ES-I3 (cell line): ENCODE results near the gene ZNF668.

Experiments used
- H3K36me3 ChIP-seq: 2 replicates; pipeline ENCODE4 v1.6.1; 2013; ENCODE audit warnings: mild to moderate bottlenecking, low read length, control low read depth, moderate library complexity; ENCODE audit not compliant: insufficient read depth
- H3K4me1 ChIP-seq: 2 replicates; pipeline ENCODE4 v1.6.1; 2013; ENCODE audit warnings: mild to moderate bottlenecking, control low read depth, low read length; ENCODE audit not compliant: insufficient read depth
- H3K9ac ChIP-seq: 2 replicates; pipeline ENCODE4 v1.6.1; 2013; ENCODE audit warnings: low read depth, mild to moderate bottlenecking, low read length, moderate library complexity
- H3K9me3 ChIP-seq: 2 replicates; pipeline ENCODE4 v1.6.1; 2013; ENCODE audit warnings: mild to moderate bottlenecking, low read length, moderate library complexity; ENCODE audit not compliant: control insufficient read depth, insufficient read depth

Gene ZNF668

GRCh38 chr16:31088459-31089183 lies 14.6 kb upstream of the ZNF668 start, which contains the start of gene PRSS53:
PRSS53 (minus strand) TSS chr16:31088943; CDS start chr16:31088809, 134 bp downstream.
- H3K4me1 ChIP-seq: peaks cover 3% of the 10 kb centered on the region; the same call in 1 of the 2 replicates
- 0 out of 2 replicates have a peak, but pooled peaks cover 9% of the 10 kb centered on the region for H3K36me3 ChIP-seq
- no peak within 1 kb of the TSS for H3K9ac ChIP-seq
- no peaks in the 10 kb centered on the region for H3K9me3 ChIP-seq

- Histone ChIP-seq H3K9ac (no peak overlapping the region), H3K4me1 (peaks cover 3% of the 10 kb centered on the region; the same call in 1 of the 2 replicates), H3K36me3 (0 out of 2 replicates have a peak, but pooled peaks cover 9% of the 10 kb centered on the region), H3K9me3 (no peaks in the 10 kb centered on the region)
Measured at GRCh38 chr16:31087971-31088370, 13.9 kb upstream of the ZNF668 start.

GRCh38 chr16:31087481-31087880 lies 13.4 kb upstream of the ZNF668 start:
- Histone ChIP-seq H3K9me3 (no peaks in the 10 kb centered on the region), H3K4me1 (no peaks in the 10 kb centered on the region), H3K36me3 (0 out of 2 replicates have a peak, but pooled peaks cover 9% of the 10 kb centered on the region), H3K9ac (no peak overlapping the region)

- H3K36me3 ChIP-seq: 0 out of 2 replicates have a peak, but pooled peaks cover 9% of the 10 kb centered on the region
- no peak overlapping the region for H3K9ac ChIP-seq
- no peaks in the 10 kb centered on the region for H3K9me3 ChIP-seq
- no peaks in the 10 kb centered on the region for H3K4me1 ChIP-seq
Measured at GRCh38 chr16:31086629-31086906, 12.5 kb upstream of the ZNF668 start.

- H3K9me3 ChIP-seq: no peaks in the 10 kb centered on the region
- H3K9ac ChIP-seq: no peak overlapping the region
- no peaks in the 10 kb centered on the region for H3K4me1 ChIP-seq
- H3K36me3 ChIP-seq: 0 out of 2 replicates have a peak, but pooled peaks cover 9% of the 10 kb centered on the region
Measured at GRCh38 chr16:31085873-31086628, 12.0 kb upstream of the ZNF668 start.

- H3K9ac ChIP-seq: no peak overlapping the region
- H3K36me3 ChIP-seq: 0 out of 2 replicates have a peak, but pooled peaks cover 6% of the 10 kb centered on the region
- H3K9me3 ChIP-seq: no peaks in the 10 kb centered on the region
- no peaks in the 10 kb centered on the region for H3K4me1 ChIP-seq
Measured at GRCh38 chr16:31085411-31085810, 11.4 kb upstream of the ZNF668 start.

- peaks cover 4% of the 10 kb centered on the region; the same call in 1 of the 2 replicates for H3K36me3 ChIP-seq
- no peaks in the 10 kb centered on the region for H3K4me1 ChIP-seq
- no peak overlapping the region for H3K9ac ChIP-seq
- no peaks in the 10 kb centered on the region for H3K9me3 ChIP-seq
Measured at GRCh38 chr16:31084584-31085302, 10.7 kb upstream of the ZNF668 start.

- H3K36me3 ChIP-seq: peaks cover 4% of the 10 kb centered on the region; the same call in 1 of the 2 replicates
- H3K9me3 ChIP-seq: no peaks in the 10 kb centered on the region
- no peak overlapping the region for H3K9ac ChIP-seq
- no peaks in the 10 kb centered on the region for H3K4me1 ChIP-seq
Measured at GRCh38 chr16:31083981-31084380, 9.9 kb upstream of the ZNF668 start.

GRCh38 chr16:31083556-31083955 lies 9.5 kb upstream of the ZNF668 start:
- Histone ChIP-seq H3K9me3 (no peaks in the 10 kb centered on the region), H3K36me3 (peaks cover 4% of the 10 kb centered on the region; the same call in 1 of the 2 replicates), H3K4me1 (no peaks in the 10 kb centered on the region), H3K9ac (no peak overlapping the region)

GRCh38 chr16:31083081-31083480 lies 9.0 kb upstream of the ZNF668 start:
- H3K9ac ChIP-seq: no peak overlapping the region
- H3K36me3 ChIP-seq: peaks cover 4% of the 10 kb centered on the region; the same call in 1 of the 2 replicates

GRCh38 chr16:31082368-31083045 lies 8.5 kb upstream of the ZNF668 start:
- peaks cover 4% of the 10 kb centered on the region; the same call in 1 of the 2 replicates for H3K36me3 ChIP-seq
- no peaks in the 10 kb centered on the region for H3K4me1 ChIP-seq
- H3K9ac ChIP-seq: no peak overlapping the region
- no peaks in the 10 kb centered on the region for H3K9me3 ChIP-seq

More at GRCh38 chr16:31083081-31083480, 9.0 kb upstream of the ZNF668 start:
- Histone ChIP-seq H3K4me1 (no peaks in the 10 kb centered on the region), H3K9me3 (no peaks in the 10 kb centered on the region)

- peaks cover 4% of the 10 kb centered on the region; the same call in 1 of the 2 replicates for H3K36me3 ChIP-seq
- no peak overlapping the region for H3K9ac ChIP-seq
Measured at GRCh38 chr16:31081428-31082351, 7.7 kb upstream of the ZNF668 start.

More at GRCh38 chr16:31081428-31082351, 7.7 kb upstream of the ZNF668 start:
- Histone ChIP-seq H3K4me1 (no peaks in the 10 kb centered on the region), H3K9me3 (no peaks in the 10 kb centered on the region)
